GM21576 (cell line): ENCODE results near the gene BABAM2.

Experiments
- ATAC-seq: cut with Tn5 transposase; IDR thresholded peaks from one replicate; pipeline ENCODE4 v1.9.1; 2021; ENCODE audit warnings: mild to moderate bottlenecking, moderate library complexity; ENCODE audit not compliant: unreplicated experiment

BABAM2 gene

GRCh38 chr2:28294451-28294850 is 403.9 kb downstream of the BABAM2 start:
- no peak for ATAC-seq

- no peak for ATAC-seq
These were observed 405.7 kb downstream of the BABAM2 start for GRCh38 chr2:28296243-28296642.

GRCh38 chr2:28296904-28297303 is 406.4 kb downstream of the BABAM2 start:
- no peak for ATAC-seq

- ATAC-seq = no peak
These were observed 407.0 kb downstream of the BABAM2 start for GRCh38 chr2:28297531-28297930.

GRCh38 chr2:28298406-28298805 is 407.9 kb downstream of the BABAM2 start:
- ATAC-seq = no peak

- ATAC-seq = no peak
These were observed 410.2 kb downstream of the BABAM2 start for GRCh38 chr2:28300485-28301341.

GRCh38 chr2:28305202-28305601 is 414.7 kb downstream of the BABAM2 start:
- ATAC-seq = no peak

- ATAC-seq = no peak
These were observed 419.6 kb downstream of the BABAM2 start for GRCh38 chr2:28310107-28310506.

GRCh38 chr2:28311660-28312249 is 421.2 kb downstream of the BABAM2 start:
- no peak for ATAC-seq

- no peak for ATAC-seq
These were observed 422.0 kb downstream of the BABAM2 start for GRCh38 chr2:28312307-28313219.

- ATAC-seq = no peak
These were observed 422.8 kb downstream of the BABAM2 start for GRCh38 chr2:28313220-28313784.

- no peak for ATAC-seq
These were observed 424.4 kb downstream of the BABAM2 start for GRCh38 chr2:28314968-28315367.

GRCh38 chr2:28316546-28317335 is 426.2 kb downstream of the BABAM2 start:
- ATAC-seq = no peak

- no peak for ATAC-seq
These were observed 426.9 kb downstream of the BABAM2 start for GRCh38 chr2:28317390-28317789.

- ATAC-seq = no peak
These were observed 427.5 kb downstream of the BABAM2 start for GRCh38 chr2:28318023-28318422.

GRCh38 chr2:28318462-28319117 is 428.1 kb downstream of the BABAM2 start:
- no peak for ATAC-seq

GRCh38 chr2:28319118-28320008 is 428.8 kb downstream of the BABAM2 start:
- no peak for ATAC-seq

GRCh38 chr2:28320009-28320365 is 429.5 kb downstream of the BABAM2 start:
- no peak for ATAC-seq

GRCh38 chr2:28320371-28320770 is 429.8 kb downstream of the BABAM2 start:
- ATAC-seq = no peak
